HK-2 (cell line): ENCODE results near the gene KNDC1.
"Not testable (repeated sequence)": the region's sequence is repeated elsewhere in the genome, so short reads cannot be mapped to it uniquely, and the experiment has no call there.

Experiments used
- DNase-seq: peaks from one replicate; pipeline ENCODE4 v3.0.0-alpha.2; 2018; ENCODE audit not compliant: unreplicated experiment

KNDC1 gene

GRCh38 chr10:133258818-133259601 is 99.0 kb downstream of the KNDC1 start:
- DNase-seq, result peak; percentile 96

- no peak for DNase-seq
These were observed 99.6 kb downstream of the KNDC1 start for GRCh38 chr10:133259602-133259989.

GRCh38 chr10:133260895-133261725 is 101.1 kb downstream of the KNDC1 start:
- DNase-seq, result peak; percentile 54

DNA sequence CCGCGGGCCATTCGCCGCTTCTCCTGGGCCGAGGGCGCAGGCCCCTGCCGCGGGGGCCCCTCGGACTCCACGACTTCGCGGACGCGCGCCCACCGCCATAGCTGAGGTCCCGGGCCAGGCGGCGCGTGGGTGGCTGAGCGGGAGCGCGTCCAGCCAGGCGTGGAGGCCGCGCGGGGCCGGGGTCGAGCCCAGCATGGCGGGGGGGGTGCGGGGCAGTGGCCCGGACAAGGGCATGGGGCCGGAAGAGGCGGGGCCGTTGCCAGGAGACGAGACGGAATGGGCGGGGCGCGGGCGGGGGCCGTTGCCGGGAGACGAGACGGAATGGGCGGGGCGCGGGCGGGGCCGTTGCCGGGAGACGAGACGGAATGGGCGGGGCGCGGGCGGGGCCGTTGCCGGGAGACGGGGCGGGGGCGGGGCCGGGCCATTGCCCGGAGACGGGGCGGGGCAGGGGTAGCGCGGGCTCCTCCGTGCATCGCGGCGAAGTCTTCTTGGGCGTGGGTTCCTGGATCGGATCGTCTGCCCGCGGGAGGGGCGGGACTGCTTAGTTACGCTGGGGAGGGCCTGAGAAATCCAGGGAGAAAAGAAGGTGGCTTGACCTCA is 101.8 kb downstream of the KNDC1 start:
- DNase-seq, result peak; percentile 91

GRCh38 chr10:133262696-133263095 is 102.7 kb downstream of the KNDC1 start:
- no peak for DNase-seq

DNA sequence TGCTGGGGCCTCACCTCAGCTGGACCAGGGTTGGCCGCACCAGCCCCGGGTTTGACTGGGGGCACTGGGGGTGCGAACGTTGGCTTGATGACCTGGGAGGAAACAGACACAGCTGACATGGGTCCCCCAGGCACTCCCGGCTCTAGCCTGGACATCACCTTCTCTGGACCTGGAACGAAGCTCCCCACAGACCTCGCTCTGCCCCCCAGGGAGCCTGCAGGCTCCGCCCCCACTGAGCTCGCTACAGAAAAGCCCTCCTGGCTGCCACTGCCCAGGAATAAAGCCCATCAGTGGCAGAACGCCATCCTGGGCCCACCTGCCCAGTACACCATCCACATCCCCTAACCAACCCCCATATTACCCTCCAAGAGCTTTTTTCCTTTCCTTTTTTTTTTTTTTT is 103.7 kb downstream of the KNDC1 start:
- no peak for DNase-seq

DNA sequence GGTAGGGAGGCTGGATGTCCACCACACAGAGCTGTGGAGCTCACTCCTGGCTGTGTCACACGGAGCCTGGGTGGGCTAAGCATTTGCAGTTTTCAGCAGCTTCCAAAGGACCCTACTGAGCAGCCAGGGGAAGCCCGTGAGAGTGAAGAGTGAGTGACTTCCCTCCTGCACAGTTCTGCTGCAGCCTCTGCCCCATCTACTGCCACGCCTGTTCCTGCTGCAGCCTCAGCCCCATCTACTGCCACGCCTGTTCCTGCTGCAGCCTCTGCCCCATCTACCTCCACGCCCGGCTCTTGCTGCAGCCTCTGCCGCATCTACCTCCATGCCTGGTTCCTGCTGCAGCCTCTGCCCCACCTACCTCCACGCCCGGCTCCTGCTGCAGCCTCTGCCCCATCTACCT is 104.4 kb downstream of the KNDC1 start:
- no peak for DNase-seq

DNA sequence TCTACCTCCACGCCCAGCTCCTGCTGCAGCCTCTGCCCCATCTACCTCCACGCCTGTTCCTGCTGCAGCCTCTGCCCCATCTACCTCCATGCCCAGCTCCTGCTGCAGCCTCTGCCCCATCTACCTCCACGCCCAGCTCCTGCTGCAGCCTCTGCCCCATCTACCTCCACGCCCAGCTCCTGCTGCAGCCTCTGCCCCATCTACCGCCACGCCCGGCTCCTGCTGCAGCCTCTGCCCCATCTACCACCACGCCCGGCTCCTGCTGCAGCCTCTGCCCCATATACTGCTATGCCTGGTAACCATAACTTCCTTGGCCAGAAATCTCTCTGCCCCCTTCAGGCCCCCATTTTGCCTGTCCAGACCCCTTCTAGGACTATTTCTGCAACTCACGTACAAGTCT is 105.0 kb downstream of the KNDC1 start:
- not testable (repeated sequence) for DNase-seq

- DNase-seq, result no peak
These were observed 106.2 kb downstream of the KNDC1 start for GRCh38 chr10:133266056-133266795.

DNA sequence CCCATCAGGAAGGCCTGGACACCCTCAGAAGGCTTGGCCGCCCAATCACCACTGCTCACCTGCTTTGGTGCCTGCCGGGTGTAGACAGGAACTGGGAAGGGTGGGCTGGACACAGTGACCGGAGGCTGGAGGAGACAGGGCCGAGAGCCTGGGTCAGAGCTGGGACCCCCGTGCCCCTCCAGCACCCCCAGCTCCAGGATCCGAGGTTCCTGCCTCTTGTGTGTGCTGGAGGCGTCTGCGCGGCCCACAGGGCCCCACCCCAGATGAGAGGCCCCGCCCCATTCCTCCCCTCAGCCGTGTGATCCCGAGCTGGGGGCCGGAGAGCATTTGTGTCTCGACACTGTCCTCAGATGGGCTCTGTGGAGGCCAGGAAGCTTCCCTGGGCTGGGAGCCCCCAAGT is 107.3 kb downstream of the KNDC1 start:
- DNase-seq, result no peak

GRCh38 chr10:133267829-133268228 is 107.8 kb downstream of the KNDC1 start:
- no peak for DNase-seq

GRCh38 chr10:133268532-133268931 is 108.5 kb downstream of the KNDC1 start:
- DNase-seq, result no peak

DNA sequence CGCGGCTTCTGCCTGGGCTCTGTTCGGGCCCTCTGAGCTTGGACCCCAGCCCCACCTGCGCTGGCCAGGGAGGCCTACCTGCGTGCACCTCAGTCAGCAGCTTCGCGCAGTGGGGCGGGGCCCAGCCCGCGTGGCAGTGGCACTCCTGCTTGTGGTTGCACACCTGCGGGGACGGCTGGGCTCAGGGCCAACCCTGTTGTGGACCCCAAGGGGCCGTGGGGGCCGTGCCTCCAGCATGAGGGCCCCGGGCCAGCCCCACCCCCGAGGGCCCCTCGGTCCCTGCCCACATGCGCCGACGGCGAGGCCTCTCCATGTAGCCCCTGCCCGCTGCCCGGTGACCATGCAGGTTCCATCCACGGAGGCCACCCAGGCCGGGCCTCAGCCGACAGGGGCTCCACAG is 109.3 kb downstream of the KNDC1 start:
- DNase-seq, result no peak

- no peak for DNase-seq
These were observed 110.2 kb downstream of the KNDC1 start for GRCh38 chr10:133270204-133270603.

GRCh38 chr10:133270773-133271297 is 110.8 kb downstream of the KNDC1 start:
- DNase-seq, result no peak

DNA sequence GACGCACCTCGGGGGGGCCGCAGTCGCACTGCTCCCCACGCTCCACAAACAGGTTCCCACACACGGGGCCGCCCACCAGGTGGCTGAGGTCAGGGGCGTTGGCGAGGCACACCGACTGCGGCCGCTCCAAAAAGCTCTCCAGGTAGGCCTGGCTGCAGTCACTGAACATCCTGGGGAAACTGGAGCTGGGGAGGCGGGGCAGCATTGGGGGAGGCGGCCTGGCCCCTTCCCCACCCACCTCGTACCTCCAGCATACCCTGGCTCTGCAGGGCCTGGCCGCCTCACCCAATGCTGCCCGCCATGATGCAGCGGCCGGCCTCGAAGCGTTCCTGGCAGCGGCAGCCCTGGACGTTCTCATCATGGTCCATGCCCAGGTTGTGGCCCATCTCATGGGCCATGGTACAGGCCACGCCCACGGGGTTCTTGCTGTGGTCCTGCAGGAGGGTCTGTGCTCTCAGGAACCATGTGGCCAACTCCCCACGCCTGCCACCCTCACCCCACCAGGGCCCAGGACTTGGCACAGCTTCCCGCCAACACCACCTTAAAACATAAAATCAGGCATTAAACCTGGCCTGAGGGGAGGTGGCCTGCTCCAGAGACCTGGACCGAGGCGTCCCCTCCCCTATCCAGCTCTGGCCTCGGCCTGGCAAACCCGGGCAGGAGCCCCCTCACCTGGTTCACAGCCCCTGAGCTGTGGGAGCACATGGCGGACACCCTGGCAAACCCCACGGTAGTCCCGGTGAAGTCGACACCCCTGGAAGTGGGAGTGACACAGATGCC is 111.7 kb downstream of the KNDC1 start:
- DNase-seq, result no peak

GRCh38 chr10:133272301-133272963 is 112.4 kb downstream of the KNDC1 start:
- no peak for DNase-seq

GRCh38 chr10:133272964-133273420 is 113.0 kb downstream of the KNDC1 start:
- no peak for DNase-seq

DNA sequence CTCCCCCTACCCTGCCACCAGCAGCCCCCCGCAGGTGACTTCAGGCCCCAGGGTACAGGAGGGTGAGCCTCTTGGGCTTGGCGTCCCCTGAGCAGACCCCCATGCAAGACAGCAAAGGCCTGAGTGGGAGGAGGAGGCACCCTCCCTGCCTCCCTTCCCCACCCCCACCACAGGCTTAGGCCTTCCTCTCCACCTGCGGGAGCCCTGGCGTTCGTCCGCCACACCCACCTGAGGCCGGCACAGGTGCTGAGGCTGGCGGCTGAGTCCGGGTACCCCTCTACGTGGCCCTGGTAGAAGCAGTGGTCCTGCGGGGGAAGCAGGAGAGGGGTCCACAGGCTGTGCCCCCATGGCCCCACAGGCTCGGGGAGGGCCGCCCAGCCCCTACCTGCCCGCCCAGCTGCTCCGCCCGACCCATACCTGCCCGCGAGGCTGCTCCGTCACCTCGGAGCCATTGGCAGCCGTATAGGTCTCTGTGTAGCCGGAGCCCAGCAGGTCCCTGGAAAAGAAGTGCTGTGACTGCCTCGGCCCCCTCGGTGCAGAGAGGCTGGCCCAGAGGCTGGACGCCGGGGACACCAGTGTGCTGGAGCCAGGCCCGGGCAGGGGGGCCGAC is 113.6 kb downstream of the KNDC1 start:
- DNase-seq, result no peak
